ENCODE measurements around the gene OR2AG1.

OR2AG1 gene, protein sequence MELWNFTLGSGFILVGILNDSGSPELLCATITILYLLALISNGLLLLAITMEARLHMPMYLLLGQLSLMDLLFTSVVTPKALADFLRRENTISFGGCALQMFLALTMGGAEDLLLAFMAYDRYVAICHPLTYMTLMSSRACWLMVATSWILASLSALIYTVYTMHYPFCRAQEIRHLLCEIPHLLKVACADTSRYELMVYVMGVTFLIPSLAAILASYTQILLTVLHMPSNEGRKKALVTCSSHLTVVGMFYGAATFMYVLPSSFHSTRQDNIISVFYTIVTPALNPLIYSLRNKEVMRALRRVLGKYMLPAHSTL

DNA sequence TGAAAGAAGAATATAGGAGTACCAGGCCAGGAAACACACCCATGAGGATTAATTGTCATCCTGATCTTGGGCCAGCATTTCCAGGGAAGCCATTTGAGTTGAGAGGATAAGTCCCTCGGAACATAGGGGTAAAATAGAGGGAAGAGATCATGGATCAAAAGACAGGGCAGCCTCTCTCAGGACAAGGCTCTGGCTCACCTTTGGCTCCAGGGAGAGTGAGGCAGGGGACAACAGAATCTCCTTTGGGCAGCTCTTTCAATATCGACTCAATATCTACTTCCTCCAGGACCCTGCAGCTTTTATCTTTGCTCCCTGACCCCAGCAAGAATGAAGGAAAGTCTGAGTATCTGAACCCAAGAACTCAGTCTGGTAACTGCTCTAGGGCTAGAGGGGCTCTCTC lies at the start of gene OR2AG1:
Gene OR2AG1, plus strand, starts transcription at position 301 of the 400 bp plus-strand sequence. CDS start 2,018 bp downstream, outside the sequence.
- DNase-seq, result no peak

DNA sequence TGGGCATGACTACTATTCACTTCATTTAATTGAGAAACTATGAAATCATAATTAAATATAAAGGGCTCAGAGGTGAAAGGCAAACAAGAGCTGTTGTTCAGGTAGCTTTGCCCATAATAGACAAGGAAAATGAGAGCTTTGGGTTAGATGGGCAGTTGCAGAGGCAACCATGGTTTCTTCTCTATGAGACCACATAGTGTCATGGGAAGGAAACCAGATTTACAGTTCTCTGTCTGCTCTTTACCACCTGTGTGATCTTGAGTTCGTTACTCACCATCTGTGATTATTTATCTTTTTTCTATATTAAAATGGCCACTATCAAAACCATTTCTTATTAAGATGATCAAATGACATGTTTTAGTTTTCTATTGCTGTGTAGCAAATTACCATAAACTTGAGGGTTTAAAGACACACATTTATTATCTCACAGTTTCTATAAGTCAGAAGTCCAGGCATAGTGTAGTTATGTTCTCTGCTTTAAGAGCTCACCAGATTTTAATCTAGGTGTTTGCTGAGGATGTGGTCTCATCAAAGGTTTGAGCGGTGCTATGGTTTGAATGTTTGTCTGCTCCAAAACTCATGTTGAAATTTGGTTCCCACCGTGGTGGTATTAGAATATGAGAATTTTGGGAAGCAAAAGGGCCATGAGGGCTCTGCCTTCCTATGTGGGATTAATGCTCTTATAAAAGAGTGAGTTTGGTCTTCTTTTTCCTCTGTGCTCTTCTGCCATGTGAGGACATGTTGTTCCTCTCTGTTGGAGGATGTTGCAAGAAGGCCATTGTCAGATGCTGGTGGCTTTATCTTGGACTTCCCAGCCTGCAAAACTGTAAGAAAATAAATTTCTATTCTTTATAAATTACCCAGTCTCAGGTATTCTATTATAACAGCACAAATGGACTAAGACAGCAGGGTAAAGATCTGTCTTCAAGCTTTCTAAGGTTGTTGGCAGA lies 49.2 kb upstream of the OR2AG1 start:
- DNase-seq, result no peak

DNA sequence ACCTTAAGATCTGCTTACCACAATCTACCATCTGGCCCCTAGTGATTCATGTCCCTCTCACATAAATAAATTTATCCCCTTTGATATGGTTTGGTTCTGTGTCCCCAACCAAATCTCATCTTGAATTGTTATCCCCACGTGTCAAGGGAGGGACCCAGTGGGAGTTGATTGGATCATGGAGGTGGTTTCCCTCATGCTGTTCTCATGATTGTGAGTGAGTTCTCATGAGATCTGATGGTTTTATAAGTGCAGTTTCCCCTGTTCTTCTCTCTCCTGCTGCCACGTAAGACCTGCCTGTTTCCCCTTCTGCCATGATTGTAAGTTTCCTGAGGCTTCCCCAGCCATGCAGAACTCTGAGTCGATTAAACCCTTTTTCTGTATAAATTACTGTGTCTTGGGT lies 48.2 kb upstream of the OR2AG1 start:
- no peak for DNase-seq

DNA sequence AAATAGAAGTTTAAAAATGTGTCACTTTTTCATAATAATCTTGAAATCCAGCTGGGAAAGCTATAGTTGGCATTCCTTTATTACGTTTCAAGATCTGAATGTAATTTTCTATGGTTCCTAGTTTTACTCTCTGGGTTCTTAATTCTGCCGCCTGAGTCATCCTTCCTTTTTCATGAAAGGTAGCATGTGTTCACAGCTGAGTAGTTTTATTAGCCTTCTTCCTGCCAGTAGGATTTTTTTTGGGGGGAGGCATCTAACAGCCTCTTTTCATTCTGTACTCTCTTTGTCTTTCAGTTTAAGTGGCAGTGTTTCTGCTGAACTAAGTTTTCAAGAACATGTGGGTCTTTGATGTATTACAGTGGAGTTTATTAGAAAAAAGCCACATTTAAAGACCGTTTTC lies 47.5 kb upstream of the OR2AG1 start:
- no peak for DNase-seq

DNA sequence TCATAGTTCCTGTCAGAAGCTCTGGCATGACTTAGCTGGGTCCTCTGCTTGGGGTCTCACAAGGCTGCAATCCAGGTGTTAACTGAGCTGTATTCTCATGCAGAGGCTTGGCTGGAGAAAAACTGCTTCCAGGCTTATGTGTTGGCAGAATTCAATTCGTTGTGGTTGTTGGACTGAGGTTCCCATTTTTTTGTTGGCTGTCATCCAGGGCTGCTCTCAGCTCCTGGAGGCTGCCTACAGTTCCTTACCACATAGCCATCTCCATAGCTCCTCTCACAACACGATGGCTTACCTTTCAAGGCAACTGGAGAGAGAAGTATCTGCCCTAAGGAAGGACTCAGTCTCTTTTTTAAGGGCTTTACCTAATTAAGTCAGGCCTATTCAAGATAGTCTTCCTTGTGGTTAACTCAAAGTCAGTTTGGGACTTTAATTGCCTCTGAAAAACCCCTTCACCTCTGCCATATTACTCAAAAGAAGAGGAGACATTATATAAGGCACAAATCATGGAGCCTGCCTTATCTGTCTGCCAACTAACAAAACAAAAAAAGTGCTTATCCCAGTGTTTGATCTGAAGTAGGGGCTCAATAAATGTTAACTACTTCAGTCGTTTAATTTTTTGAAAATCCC lies 46.2 kb upstream of the OR2AG1 start:
- DNase-seq, result no peak

DNA sequence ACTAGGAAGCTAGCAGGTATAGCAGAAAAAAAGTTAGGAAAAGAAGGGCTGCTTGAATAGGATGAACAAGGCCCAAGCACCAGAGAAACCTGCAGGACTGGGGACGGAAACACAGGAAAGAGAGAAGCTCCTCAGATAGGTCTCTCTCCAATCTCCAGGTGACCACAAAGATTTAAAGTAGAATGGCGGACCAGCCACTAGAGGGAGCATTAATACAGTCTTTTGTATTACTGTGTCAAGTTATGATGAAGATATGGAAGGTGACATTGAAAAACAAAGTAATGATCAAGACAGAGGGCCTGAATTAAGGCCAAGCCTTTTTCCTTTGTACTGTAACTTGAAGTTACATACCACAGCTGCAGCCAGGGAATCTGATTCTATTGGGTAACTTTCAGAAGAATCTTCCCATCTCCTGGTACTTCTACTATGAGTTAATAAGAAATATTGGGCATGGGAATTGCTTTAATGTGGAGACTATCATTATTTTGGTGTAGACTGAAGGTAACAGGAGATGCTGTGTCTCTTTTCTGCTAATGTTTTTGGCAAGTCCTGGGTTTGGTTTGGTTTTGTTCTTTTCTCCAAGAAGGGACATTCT lies 44.9 kb upstream of the OR2AG1 start:
- DNase-seq, result peak; percentile 57

DNA sequence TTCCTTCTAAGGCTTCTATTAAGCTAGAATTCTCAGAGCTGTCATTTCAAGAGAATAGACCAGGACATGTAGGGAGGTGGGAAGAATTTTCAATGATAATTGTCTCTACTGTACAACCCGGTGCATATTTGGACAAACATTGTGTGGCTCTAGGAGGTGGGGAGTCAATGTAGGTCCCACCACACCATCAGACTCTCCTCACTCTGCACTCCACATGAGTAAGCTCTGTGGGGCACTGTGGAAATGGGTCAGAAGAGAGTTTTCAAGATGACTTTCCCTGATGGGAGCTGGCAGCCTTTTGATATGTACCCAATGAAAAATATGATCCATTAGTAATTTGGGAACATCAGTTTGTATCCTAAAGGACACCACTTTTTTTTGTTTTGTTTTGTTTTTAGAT lies 44.2 kb upstream of the OR2AG1 start:
- no peak for DNase-seq

DNA sequence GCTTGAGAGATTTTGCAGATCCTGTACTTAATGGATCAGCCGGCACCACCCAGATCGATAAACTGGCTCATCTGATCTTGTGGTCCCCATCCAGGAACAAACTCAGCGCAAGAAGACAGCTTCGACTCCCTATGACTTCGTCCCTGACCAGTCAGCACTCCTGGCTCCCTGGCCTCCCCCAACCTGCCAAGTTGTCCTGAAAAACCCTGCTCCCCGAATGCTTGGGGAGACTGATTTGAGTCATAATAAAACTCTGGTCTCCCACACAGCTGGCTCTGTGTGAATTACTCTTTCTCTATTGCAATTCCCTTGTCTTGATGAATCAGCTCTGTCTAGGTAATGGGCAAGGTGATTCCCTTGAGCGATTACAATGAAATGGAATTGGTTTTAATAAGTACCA lies 40.6 kb upstream of the OR2AG1 start:
- no peak for DNase-seq

DNA sequence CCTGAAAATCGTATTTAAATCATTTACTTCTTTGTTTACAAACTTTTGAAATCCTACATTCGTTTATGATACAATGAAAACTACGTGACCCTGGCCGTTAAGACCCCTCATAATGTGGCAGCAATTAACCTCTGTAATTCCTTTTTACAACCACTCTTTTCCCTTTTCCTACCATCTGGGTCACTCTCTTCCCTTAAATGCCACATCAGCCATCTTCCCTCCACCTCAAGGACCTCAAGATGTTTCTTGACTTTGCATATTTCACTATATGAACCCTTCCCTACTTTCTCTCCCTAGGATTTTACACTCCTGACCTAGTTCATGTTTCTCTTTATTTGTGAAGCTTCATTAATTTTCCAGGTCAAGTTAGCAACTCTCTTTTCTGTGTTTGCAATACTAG lies 37.8 kb upstream of the OR2AG1 start:
- no peak for DNase-seq

DNA sequence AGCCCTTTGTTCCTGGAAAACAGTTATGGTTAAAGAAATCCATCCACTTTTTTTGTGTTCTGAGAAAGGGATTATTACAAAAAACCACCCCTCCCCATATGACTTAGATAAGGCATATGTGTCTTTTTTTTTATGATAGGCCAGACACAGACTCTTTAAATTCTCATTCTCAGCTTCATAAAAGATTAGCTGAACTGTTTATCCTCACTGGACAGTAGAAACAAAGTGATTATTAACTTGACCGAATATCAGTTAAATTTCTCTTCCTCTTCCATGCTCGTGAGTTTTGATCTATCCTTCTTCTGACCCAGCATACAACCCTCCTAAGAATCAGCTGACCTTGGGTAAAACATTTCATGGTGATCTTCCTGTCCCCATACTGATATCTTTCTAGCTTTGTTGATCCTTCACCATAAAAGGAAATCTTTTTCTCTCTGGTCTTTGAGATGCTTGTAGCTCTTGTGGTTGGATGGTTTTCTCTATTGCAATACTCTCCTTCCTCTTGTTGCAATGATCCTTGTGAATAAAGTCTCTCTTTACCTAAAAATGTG lies 37.3 kb upstream of the OR2AG1 start:
- no peak for DNase-seq

DNA sequence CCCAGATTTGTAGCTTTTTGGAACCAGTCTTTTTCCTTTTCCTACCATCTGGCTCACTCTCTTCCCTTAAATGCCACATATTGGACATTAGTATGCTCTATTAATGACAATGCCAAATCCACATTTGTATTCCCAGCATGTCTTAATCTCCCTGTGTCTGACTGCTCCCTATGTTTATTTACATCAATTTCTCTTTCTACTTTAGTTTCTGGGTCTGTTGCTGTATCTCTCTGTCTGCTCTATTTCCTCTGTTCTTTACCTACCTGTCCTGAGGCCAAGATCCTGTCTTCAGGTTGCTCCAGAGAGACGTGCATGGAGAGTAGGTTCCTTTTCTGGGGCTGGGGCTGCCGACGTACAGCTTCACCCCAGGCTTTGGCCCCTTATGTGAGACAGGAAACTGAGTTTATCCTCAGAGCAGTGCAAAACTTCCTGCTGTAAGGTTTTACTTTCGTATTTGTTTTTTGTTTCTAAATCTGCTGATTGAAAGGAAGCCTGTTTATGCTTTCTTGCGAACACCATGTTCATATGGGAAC lies 36.7 kb upstream of the OR2AG1 start:
- DNase-seq, result no peak

DNA sequence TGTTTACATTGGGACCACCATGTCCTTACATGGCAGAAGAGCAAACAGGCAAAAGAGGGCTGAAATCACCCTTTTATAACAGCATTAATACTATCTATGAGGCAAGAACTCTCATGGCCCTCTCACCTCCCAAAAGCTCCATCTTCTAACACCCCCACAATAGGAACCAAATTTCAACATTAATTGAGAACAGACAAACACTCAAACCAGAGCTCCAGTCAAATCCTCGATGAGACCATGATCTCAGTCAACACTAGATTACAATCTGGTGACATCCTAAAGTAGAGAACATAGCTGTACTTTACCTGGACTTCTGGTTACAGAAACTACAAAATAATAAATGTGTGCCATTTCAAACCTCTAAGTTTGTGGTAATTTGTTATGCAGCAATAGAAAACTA lies 36.2 kb upstream of the OR2AG1 start:
- DNase-seq, result no peak

DNA sequence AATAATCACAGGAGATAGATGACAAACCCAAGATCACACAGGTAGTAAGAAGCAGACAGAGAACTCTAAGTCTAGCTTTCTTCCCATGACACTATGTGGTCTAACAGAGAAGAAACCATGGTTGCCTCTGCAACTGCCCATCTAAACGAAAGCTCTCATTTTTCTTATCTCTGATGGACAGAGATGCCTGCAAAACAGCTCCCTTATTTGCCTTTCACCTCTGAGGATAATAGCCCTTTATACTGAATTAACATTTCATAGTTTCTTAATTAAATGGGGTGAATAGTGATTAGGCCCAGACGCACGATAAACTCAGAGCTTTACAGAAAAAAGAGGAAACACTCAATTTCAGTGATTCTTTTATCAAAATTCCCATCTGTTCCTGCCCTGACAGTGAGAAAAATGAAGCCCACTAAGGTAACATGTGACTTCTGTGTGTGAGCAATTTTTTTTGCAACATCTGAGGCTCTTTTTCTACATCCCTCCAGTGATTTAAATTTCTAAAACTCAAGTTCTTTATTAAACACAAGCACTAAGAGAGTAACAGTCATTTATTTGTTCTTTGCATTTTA lies 35.6 kb upstream of the OR2AG1 start:
- DNase-seq, result no peak

DNA sequence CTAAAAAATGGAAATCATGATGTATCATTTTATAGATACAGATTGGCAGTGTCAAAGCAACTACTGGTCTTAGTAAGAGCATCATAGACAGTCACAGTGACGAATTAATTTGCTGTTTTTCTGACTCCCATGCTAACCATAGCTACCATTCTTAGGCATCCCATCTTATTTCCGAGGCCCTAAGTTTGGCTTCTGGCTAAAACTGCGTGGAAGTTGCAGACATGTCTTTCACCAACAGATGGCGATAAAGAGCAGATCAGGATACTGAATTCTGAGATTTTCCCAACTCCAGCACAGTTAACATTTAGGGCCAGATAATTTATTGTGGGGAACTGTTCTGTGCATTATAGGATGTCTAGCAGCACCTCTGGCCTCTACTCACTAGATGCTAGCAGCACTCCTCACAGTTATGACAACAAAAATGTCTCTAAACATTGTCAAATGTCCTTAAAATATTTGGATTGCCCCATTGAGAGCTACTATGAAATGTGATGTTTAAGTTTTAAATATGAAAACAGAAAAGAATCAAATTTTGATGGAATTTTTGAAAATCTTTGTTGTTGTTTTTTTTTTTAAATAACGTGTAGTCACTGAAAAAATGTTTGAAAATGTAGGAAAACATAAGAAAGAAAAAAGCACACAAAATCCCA lies 27.4 kb upstream of the OR2AG1 start:
- peak; percentile 5 for DNase-seq

DNA sequence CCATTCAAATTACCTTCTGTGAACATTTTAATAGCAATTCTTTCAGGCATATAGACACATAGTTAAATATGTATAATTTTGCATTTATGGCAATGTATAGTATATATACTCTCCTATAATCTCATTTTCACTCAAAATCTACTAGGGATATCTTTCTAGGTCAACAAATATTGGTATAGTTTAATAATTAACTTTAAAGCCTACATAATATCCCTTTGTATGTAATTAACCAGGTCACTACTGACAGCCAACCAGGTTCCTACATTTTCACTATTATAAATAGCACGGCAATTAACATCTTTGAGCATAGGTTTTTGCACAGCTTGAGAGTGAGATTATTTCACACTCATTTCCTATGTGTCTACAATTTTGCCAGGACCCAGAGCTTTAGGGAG lies 26.9 kb upstream of the OR2AG1 start:
- DNase-seq, result no peak

DNA sequence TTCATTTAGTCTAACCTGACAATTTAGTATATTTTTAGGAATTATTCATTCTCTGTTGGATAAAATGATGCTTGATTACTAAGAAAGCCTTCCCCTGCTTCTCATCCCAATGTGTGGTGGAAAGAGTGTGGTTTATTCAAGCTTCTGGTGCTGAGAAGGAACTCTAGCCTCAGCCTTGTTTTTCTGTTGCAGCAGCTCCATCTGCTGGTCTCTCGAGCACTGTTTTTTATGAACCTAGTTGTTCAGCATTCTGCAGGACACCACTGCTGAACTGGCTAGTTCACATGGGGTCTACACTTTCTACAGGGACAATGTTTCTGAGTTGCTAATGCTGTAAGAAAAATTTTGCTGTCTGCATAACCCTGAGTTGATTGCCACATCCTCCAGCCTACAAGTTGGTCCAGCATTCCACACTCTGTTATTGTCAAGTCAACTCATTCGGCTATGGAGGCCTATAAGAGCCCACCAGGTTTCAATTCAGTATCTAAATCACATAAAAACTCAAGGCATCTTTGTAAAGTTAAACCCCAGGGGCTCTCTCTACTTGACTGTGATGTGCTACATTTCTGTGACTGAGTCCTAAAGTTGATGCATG lies 25.4 kb upstream of the OR2AG1 start:
- peak; percentile 21 for DNase-seq

DNA sequence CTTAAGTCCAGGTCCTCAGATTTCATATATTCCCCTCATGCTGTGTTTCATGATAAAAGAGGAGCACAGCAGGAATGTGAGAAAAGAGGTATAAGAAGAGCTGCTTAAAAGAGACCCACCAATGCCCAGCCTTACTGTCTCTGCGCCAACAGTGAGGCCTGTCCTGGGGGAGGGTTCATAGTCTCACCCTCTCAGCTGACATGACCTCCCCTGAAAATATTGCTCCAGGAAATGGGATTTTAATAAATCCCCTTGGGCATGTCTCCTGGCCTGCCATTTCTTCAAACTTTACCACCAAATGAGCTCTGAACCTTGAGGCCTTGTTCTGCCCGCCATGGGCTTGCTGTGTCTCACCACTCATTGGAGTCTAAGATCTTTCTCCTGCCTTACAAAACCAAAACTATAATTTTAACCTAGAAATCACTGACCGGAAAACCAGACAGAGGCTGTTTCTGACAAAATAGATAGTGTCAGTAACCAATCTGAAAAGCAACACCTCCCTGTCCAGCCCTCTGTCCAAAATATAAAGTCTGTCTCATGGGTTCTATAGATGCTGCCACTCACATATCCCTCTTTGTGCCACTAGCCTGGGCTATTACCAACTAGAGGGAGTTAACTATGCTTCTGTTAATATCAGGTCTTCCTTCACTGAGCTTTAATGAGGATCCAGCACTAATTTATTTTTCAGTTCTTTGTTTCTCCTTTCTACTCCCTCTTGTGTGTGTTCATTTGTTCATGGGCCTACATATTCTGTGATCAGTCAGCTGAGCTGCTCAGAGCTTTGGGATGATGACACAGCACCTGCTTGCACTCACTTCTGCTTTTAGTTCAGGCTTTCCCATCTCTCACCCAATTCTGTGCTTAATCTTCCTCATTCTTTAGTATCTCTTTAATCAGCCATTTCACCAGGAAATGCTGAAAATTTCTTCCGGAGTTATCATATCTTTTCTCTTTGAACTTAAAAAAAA lies 10.6 kb upstream of the OR2AG1 start, which contains the start of gene OR2AG2:
Gene OR2AG2, minus strand, starts transcription at position 51 of the 968 bp plus-strand sequence. CDS start 3,019 bp downstream, outside the sequence.
- DNase-seq, result no peak

DNA sequence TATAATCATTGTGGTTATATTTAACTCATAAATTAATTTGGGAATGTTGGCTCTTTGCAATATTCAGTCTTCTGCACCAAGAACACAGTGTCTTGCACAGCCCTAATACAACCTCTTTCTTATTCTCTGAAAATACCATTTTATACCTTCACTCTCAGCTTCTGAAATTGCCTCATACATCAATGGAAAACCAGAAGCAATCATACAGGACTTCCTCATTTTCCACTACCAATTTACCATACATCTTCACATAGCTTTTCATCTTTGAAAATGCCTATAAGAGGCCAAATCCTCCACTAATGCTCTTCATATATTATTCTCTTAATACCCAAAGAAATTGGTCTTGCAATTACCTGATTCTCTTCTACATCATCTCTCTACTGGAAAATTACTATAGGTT lies 4.3 kb upstream of the OR2AG1 start:
- no peak for DNase-seq

DNA sequence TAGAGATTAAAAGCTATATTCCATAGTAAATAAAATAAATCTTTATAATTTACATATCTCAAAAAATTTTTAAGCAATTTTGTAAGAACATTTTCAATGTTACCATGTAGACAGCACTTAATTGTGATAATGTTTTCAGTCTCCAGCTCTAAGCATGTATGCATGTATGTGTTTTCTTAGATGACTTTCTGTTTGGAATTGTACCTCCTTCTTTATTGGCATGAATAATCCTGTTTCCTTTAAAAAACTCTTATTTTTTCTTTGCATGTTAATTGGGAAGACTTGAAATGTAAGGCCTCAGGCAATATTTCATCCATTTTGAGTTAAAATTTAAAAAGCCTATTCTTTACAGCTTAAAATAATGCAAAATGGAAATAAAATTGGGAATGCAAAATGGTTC lies 2.0 kb upstream of the OR2AG1 start:
- DNase-seq, result no peak

DNA sequence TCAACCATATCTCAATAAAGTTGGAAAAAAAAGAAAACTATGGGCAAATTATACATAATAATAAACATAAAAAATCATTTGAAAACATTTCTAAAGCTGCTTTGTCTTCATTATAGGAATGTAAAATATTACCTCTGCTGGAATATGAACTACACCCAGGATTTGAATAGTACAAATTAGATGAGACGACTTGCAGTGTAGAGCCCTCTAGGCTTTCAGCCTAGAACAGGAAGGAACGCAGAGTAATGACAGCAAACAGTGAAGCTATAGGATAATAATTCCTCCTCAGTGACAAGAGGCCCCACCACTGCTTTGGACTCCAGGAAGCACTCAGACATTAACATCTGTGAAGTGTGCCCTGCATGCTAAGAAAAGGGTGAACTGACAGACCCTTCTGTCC lies 7.7 kb downstream of the OR2AG1 start:
- DNase-seq, result no peak
